ENCODE data around the gene KANK4.

DNA sequence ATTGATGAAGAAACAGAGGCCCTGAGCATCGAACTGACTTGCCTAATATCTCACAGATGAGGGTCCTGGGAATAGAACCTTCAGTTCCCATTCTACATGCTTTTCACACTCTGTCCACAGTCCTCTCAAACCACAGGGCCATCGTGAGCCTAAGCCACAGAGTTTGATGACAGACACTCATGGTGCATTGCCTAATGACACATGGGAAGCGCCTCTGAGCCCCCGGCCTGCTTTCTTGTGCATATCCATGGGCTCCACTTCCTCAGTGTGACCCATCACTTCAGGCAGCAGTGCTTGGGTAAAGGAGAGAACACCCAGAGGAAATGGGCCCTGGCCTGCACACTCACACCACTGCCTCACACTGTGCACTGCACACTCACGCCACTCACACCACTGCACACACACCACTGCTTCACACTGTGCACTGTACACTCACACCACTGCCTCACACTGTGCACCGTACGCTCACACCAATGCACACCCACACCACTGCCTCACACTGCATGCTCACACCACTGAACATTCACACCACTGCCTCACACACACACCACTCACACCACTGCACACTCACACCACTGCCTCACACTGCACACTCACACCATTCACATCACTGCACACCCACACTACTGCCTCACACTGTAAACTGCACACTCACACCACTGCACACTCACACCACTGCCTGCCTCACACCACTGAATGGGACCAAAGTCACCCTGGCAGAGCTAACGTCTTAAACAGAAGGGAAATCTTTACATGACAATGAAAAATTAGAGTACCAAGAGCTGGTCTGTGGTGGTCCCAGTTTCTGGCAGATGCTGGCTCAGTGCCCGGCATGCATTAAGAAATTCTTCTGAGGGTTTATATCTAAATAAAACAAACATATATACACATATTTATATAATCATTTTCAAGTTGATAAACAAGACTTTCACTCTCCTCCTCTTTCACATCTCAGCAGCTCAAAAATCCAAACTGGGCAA, 53.0 kb downstream of the KANK4 start:
- TF ChIP-seq, protein P1, sequence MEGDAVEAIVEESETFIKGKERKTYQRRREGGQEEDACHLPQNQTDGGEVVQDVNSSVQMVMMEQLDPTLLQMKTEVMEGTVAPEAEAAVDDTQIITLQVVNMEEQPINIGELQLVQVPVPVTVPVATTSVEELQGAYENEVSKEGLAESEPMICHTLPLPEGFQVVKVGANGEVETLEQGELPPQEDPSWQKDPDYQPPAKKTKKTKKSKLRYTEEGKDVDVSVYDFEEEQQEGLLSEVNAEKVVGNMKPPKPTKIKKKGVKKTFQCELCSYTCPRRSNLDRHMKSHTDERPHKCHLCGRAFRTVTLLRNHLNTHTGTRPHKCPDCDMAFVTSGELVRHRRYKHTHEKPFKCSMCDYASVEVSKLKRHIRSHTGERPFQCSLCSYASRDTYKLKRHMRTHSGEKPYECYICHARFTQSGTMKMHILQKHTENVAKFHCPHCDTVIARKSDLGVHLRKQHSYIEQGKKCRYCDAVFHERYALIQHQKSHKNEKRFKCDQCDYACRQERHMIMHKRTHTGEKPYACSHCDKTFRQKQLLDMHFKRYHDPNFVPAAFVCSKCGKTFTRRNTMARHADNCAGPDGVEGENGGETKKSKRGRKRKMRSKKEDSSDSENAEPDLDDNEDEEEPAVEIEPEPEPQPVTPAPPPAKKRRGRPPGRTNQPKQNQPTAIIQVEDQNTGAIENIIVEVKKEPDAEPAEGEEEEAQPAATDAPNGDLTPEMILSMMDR (IDR thresholded peaks at IDR 0.05), result no peak
- TF ChIP-seq, protein P2, sequence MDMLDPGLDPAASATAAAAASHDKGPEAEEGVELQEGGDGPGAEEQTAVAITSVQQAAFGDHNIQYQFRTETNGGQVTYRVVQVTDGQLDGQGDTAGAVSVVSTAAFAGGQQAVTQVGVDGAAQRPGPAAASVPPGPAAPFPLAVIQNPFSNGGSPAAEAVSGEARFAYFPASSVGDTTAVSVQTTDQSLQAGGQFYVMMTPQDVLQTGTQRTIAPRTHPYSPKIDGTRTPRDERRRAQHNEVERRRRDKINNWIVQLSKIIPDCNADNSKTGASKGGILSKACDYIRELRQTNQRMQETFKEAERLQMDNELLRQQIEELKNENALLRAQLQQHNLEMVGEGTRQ (IDR thresholded peaks at IDR 0.05), result no peak
- TF ChIP-seq, protein P3, sequence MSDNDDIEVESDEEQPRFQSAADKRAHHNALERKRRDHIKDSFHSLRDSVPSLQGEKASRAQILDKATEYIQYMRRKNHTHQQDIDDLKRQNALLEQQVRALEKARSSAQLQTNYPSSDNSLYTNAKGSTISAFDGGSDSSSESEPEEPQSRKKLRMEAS (IDR thresholded peaks at IDR 0.05), result no peak

All from A549 (cell line).